Activated T-helper 1 cell treated with anti-CD3 and anti-CD28 coated beads, Interleukin-2, amount 50 U/mL, for 16 hours (primary cell): ENCODE measurements around the gene AKR1B15.

Experiments
- DNase-seq, 2 donors: peaks; one replicate each; pipeline ENCODE4 v3.0.0-alpha.2; 2020; ENCODE audit warnings: low read depth in 1 of 2, low spot score in 1 of 2

Gene AKR1B15

DNA sequence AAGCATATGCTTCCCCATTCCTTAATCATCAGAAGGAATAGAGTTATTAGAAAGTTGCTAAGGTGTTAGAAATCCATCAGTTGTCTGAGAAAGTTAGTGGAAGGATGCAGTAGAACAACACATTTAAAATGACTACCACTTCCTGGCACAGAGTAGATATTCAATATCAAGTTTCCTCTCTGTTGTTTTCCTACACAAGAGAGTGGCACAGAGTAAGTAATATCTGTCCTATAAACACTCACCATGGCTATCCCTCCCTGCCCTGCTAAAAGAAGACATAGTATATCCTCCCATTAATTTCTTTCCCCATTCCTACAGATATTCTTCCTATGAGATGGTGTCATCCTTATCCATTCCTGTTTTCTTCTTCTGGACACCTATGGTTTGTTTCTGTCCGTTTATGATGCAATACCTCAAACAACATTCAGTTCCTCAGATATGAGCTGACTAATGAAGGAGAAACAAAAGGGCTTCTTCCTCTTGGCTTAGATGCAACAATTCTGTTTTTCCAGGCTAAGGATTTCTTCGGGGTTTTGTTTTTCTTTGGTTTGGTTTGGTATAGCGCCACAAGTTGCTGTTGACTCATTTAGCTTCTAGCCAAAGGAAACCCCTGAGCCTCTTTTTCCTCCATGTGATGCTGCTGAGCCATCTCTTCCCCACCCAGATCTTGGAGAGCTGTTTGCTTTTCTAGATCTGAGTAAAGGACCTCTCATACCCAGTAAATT, 64.9 kb downstream of the AKR1B15 start:
- no peak for DNase-seq

DNA sequence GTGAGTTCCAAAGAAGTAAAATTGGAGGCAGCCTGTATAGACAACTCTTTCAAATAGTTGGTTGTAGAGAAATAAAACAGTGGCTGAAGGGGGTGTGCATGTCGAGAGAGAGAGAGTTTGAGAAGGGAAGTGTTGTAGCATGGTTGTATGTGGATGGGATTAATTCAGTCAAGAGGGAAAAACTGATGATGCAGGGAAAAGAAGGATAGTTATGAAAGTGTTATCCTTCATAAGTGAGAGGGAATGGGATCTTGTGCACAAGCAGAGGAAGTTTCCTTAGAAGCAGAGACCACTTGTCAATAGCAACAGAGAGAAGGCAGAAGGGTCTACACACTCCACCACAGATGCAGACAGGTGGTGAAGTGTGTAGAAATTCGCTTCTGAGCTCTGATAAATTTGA, 67.7 kb downstream of the AKR1B15 start:
- no peak for DNase-seq

GRCh38 chr7:134618756-134619530, 70.0 kb downstream of the AKR1B15 start:
- no peak for DNase-seq

GRCh38 chr7:134619627-134620331, 70.9 kb downstream of the AKR1B15 start:
- DNase-seq = no peak

DNA sequence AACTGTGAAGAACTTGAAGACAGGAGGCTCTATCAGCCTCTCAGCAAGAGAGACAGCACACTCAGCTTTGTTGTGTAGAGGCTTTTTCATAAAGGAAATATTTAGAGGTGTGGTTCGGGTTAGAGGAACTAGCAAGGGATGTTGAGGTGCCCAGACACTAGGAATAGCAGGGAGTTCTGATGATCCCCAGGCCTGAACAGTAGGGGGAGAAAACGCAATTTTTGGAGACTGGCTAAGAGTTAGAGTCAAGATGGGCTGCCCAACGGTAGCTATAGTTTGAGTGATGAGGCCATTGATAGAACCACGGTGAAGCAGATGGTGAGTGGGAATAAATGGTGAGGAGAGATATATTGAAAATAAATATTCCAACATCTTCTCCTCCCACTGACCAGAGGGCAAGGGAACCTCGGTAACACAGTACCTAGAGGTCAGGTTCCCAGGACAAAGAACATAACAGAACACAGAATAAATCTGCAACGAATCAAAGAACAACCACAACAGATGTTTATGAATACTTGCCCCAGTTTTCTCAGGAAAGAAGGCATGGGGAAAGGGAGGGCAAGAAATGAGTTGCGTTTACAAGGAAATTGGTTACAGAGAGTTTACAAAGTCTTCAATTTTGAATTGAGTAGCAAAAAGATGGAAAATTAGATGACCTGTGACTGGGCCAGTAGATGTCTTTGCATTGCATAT, 73.5 kb downstream of the AKR1B15 start:
- no peak for DNase-seq

GRCh38 chr7:134623193-134623592, 74.3 kb downstream of the AKR1B15 start:
- DNase-seq = no peak

- DNase-seq = no peak
Observed at GRCh38 chr7:134625550-134625949, 76.6 kb downstream of the AKR1B15 start.

DNA sequence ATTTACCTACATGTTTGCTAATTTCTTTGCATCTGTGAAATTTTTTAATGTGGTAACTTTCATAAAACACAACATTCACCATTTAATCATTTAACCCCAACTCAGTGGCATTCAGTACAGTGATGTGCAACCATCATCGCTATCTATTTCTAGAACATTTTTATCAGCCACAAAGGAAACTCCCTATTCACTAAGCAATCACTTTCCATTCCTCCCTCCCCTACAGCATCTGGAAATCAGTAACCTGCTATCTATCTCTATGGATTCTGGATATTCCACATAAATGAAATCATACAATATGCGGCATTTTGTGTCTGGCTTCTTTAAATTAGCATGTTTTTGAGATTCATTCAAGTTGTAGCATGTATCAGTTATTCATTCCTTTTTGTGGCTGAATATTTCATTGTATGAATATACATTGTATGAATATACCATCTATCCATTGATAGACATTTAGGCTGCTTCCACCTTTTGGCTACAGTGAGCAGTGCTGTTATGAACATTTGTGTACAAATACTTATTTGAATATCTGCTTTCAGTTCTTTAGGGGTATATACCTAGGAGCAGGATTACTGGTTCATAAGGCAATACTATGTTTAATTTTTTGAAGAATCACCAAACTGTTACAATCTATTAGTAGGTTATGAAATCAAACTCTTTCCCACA, 78.3 kb downstream of the AKR1B15 start:
- DNase-seq = no peak

DNA sequence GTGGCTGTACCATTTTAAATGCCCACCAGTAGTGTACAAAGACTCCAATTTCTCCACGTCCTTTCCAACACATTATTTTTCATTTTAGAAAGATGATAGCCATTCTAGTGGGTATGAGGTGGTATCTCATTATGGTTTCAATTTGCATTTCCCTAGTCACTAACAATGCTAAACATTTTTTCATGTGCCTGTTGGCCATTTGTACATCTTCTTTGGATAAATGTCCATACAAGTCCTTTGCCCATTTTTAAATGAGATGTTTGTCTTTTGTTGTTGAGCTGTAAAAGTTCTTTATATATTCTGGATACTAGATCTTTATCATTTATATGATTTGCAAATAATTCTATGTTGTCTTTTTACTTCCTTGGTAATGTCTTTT, 78.9 kb downstream of the AKR1B15 start:
- no peak for DNase-seq

DNA sequence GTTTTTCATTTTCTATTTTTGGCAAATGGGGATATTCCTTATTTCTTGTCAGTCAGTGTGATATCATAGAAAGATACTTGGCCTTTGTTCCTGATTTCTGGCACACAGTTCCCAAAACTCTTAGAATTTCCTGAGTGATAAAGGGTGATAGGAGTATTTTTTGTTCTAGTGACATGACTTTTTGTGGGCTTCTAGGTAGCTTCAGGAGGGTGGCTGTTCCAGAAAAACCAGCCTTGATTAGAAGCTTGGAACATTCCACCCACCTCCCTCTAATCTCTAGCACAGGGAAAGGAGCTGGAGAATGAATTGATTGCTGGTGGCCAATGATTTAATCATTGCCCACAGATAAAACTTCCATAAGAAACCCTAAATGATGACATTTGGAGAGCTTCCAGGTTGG, 80.5 kb downstream of the AKR1B15 start:
- DNase-seq = no peak
